SU-DHL-6 (cell line): ENCODE measurements around the gene SLC25A45.
"Not testable (repeated sequence)": the region's sequence is repeated elsewhere in the genome, so short reads cannot be mapped to it uniquely, and the experiment has no call there.

ENCODE experiments used
- H2AFZ ChIP-seq: fragments of 200-600 bp; sonication (generic); 2 replicates; pipeline ENCODE4 v1.6.1; 2014; ENCODE audit warnings: low read depth, mild to moderate bottlenecking, moderate library complexity, mixed read lengths, antibody characterized with exemption, low read length; ENCODE audit not compliant: severe bottlenecking
- H3F3A ChIP-seq: fragments of 200-600 bp; shearing (Covaris generic); 2 replicates; pipeline ENCODE4 v1.6.0; 2016; ENCODE audit warnings: antibody characterized with exemption, mild to moderate bottlenecking; ENCODE audit not compliant: insufficient read depth
- H3K27ac ChIP-seq: fragments of 200-600 bp; sonication (generic); 2 replicates; pipeline ENCODE4 v1.5.1; 2016; ENCODE audit warnings: low read depth, mild to moderate bottlenecking, low read length, moderate library complexity, mixed read lengths
- H3K27me3 ChIP-seq: fragments of 200-600 bp; sonication (generic), shearing (Covaris generic); 2 replicates; pipeline ENCODE4 v1.6.0; 2014; ENCODE audit warnings: mild to moderate bottlenecking, low read length
- H3K36me3 ChIP-seq: fragments of 200-600 bp; sonication (generic); 2 replicates; pipeline ENCODE4 v1.6.1; 2014; ENCODE audit warnings: mild to moderate bottlenecking, low read length, mixed read lengths
- H3K4me2 ChIP-seq: fragments of 300-600, 200-600 bp; shearing (Covaris generic), sonication (generic); 2 replicates; pipeline ENCODE4 v1.6.0; 2014; ENCODE audit warnings: low read length, low read depth, mild to moderate bottlenecking; ENCODE audit not compliant: poor library complexity, severe bottlenecking
- H3K4me3 ChIP-seq: fragments of 200-600 bp; sonication (generic); 2 replicates; pipeline ENCODE4 v1.5.1; 2014; ENCODE audit warnings: antibody characterized with exemption, low read length, mild to moderate bottlenecking, mixed read lengths; ENCODE audit not compliant: insufficient read depth, poor library complexity, severe bottlenecking
- H3K79me2 ChIP-seq: fragments of 200-600 bp; sonication (generic); 2 replicates; pipeline ENCODE4 v1.6.1; 2014; ENCODE audit warnings: mild to moderate bottlenecking, low read length, moderate library complexity; ENCODE audit not compliant: insufficient read depth
- H3K9ac ChIP-seq: fragments of 200-600 bp; sonication (generic); 2 replicates; pipeline ENCODE4 v1.7.0; 2014; ENCODE audit warnings: mild to moderate bottlenecking, low read length
- H3K9me2 ChIP-seq: fragments of 200-600 bp; sonication (generic); replicated peaks from 2 replicates; pipeline ENCODE4 v1.6.1; 2014; ENCODE audit warnings: low read length; ENCODE audit not compliant: insufficient read depth
- H3K9me3 ChIP-seq: fragments of 200-600 bp; sonication (generic); 2 replicates; pipeline ENCODE4 v1.6.1; 2014; ENCODE audit warnings: low read length, mixed read lengths; ENCODE audit not compliant: insufficient read depth
- H4K20me1 ChIP-seq: fragments of 200-600 bp; sonication (generic); 2 replicates; pipeline ENCODE4 v1.6.1; 2014; ENCODE audit warnings: low read depth, mild to moderate bottlenecking, antibody characterized with exemption, low read length, moderate library complexity, mixed read lengths
- EZH2phosphoT487 ChIP-seq: fragments of 200-600 bp; sonication (generic), shearing (Covaris generic); conservative IDR thresholded peaks from 2 replicates; pipeline ENCODE4 v1.6.1; 2018; ENCODE audit warnings: mild to moderate bottlenecking, antibody characterized with exemption, low read length, moderate library complexity, mixed read lengths
- TF ChIP-seq, protein P1 (sequence below): fragments of 200-600 bp; sonication (generic); IDR thresholded peaks from one replicate; pipeline ENCODE4 v1.5.1; 2017; ENCODE audit warnings: antibody characterized with exemption, mild to moderate bottlenecking, low read length, moderate library complexity; ENCODE audit not compliant: insufficient read depth, poor library complexity, severe bottlenecking

Gene SLC25A45

DNA sequence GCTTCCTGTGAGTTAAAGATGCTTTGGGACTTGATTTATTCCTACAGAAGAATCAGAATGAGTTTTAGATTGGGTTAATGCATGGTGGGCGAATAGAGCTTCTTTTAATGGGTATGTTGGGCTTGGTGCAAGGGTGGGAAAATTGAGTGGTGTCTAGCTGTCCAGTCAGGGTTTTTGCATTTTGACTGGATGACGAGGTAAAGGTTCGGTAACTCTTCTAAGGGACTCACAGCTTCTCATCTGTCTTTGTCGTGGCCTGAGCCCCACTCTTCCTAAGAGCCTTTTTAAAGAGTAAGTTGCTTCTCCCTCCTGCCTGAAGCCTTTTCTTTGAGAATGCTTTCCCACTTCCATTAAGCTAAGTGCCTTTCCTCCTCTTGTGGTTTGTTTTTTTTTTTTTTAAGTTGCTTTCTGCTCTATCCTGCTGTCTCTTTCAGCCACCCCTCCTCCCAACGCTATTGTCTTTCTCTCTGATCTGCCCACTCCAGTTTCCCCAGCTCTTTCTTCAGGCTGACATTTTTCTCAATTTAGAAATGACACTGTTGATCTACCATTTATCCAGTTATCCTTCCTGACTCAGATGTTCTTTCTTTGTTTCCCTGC, 47.6 kb downstream of the SLC25A45 start:
- no peak overlapping the region for H3K27ac ChIP-seq
- no peaks in the 10 kb centered on the region for H3K9me2 ChIP-seq
- H3K4me2 ChIP-seq = peak overlapping the region; percentile 62
- no peaks in the 10 kb centered on the region for H3K36me3 ChIP-seq
- peaks cover 11% of the 10 kb centered on the region; the same call in 1 of the 2 replicates for H3F3A ChIP-seq
- H4K20me1 ChIP-seq = no peaks in the 10 kb centered on the region
- H3K9me3 ChIP-seq = no peaks in the 10 kb centered on the region
- peak overlapping the region; percentile 68 for H3K4me3 ChIP-seq
- peaks cover 59% of the 10 kb centered on the region for H3K79me2 ChIP-seq
- H3K27me3 ChIP-seq = no peaks in the 10 kb centered on the region
- peak overlapping the region; percentile 70 for H3K9ac ChIP-seq
- TF ChIP-seq EZH2phosphoT487 = no peak
- TF ChIP-seq, protein P1, sequence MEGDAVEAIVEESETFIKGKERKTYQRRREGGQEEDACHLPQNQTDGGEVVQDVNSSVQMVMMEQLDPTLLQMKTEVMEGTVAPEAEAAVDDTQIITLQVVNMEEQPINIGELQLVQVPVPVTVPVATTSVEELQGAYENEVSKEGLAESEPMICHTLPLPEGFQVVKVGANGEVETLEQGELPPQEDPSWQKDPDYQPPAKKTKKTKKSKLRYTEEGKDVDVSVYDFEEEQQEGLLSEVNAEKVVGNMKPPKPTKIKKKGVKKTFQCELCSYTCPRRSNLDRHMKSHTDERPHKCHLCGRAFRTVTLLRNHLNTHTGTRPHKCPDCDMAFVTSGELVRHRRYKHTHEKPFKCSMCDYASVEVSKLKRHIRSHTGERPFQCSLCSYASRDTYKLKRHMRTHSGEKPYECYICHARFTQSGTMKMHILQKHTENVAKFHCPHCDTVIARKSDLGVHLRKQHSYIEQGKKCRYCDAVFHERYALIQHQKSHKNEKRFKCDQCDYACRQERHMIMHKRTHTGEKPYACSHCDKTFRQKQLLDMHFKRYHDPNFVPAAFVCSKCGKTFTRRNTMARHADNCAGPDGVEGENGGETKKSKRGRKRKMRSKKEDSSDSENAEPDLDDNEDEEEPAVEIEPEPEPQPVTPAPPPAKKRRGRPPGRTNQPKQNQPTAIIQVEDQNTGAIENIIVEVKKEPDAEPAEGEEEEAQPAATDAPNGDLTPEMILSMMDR = no peak
- H2AFZ ChIP-seq = no peak overlapping the region

- not testable (repeated sequence) for H4K20me1 ChIP-seq, H3K9ac ChIP-seq, H3K4me3 ChIP-seq, H3K9me3 ChIP-seq, H3K4me2 ChIP-seq, H3K27me3 ChIP-seq, H3K36me3 ChIP-seq, H3K27ac ChIP-seq, H3K9me2 ChIP-seq, H2AFZ ChIP-seq
- peaks cover 37% of the 10 kb centered on the region for H3K79me2 ChIP-seq
- peaks cover 17% of the 10 kb centered on the region; the same call in 1 of the 2 replicates for H3F3A ChIP-seq
These were observed 49.9 kb downstream of the SLC25A45 start for GRCh38 chr11:65332591-65332990.

GRCh38 chr11:65330544-65330943, 51.9 kb downstream of the SLC25A45 start:
- no peak overlapping the region for H3K9ac ChIP-seq
- H3K36me3 ChIP-seq = no peaks in the 10 kb centered on the region
- H2AFZ ChIP-seq = no peak overlapping the region
- H3F3A ChIP-seq = peaks cover 17% of the 10 kb centered on the region; the same call in 1 of the 2 replicates
- no peak overlapping the region for H3K4me3 ChIP-seq
- H4K20me1 ChIP-seq = no peaks in the 10 kb centered on the region
- TF ChIP-seq, protein P1 = no peak
- no peak for TF ChIP-seq EZH2phosphoT487
- no peaks in the 10 kb centered on the region for H3K9me3 ChIP-seq
- no peak overlapping the region for H3K4me2 ChIP-seq
- no peaks in the 10 kb centered on the region for H3K27me3 ChIP-seq
- no peak overlapping the region for H3K27ac ChIP-seq
- H3K79me2 ChIP-seq = peaks cover 19% of the 10 kb centered on the region
- no peaks in the 10 kb centered on the region for H3K9me2 ChIP-seq

DNA sequence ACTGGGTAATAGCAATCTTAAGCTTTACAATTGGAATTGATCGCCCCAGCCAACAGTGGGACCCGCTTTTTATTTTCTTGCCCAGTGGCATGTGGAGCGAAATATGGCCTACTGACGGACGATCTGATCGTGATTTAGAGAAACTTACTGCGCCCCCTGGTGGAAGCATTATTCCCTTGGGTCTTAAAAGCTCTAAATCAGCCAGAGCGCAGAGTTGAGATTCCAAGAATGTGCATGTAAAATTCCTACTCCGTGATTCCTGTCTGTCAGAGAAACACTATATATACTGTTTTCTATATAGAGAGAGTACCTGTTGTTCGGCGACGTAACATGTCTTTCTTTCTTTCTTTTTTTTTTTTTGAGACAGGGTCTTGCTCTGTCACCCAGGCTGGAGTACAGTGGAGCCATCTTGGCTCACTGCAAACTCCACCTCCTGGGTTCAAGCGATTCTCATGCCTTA, 52.5 kb downstream of the SLC25A45 start:
- no peaks in the 10 kb centered on the region for H3K9me2 ChIP-seq
- H3K27me3 ChIP-seq = no peaks in the 10 kb centered on the region
- TF ChIP-seq, protein P1 = peak; percentile 73
- no peak for TF ChIP-seq EZH2phosphoT487
- no peak overlapping the region for H3K4me3 ChIP-seq
- peak overlapping the region; percentile 19; the same call in 1 of the 2 replicates for H3K9ac ChIP-seq
- peak overlapping the region; percentile 40 for H2AFZ ChIP-seq
- H4K20me1 ChIP-seq = no peaks in the 10 kb centered on the region
- H3K27ac ChIP-seq = no peak overlapping the region
- H3K4me2 ChIP-seq = peak overlapping the region; percentile 42
- no peaks in the 10 kb centered on the region for H3K36me3 ChIP-seq
- H3F3A ChIP-seq = peaks cover 17% of the 10 kb centered on the region; the same call in 1 of the 2 replicates
- peaks cover 14% of the 10 kb centered on the region for H3K79me2 ChIP-seq
- H3K9me3 ChIP-seq = no peaks in the 10 kb centered on the region
